ENCODE results near the gene ZKSCAN1. TPM values are rescaled to one million over a fixed set of nuclear protein-coding genes. Genes with fewer than 3 reads are reported as not detected.
"Not testable (repeated sequence)": the region's sequence is repeated elsewhere in the genome, so short reads cannot be mapped to it uniquely, and the experiment has no call there.

The ZKSCAN1 gene
- total and polyA plus RNA-seq, 2 donors (not counting 1 experiment from before 2014, with no cell fraction given): 12.9 to 97.4 TPM

DNA sequence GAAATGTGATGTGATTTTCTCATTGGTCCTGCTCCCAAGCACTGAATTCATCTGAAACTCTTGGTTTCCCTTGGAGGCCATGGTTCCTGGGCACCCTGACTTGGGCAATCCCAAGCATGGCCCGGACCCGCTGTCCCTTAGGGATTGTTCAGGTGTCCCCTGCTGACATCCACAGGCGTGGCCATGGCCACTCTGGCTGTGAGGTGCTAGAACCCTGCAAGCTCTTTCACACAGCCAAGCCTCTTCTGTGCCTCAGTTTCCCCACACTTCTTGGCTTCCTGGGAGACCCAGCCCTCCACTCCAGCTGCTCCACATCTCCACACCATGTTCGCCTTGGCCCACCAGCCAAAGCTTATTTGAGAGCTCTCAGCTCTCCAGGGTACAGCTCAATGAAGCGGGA is 27.6 kb upstream of the ZKSCAN1 start:
- ATAC-seq (ENCODE audit: low read depth) (no peak), DNase-seq (no peak)
- 82% methylated on average over 5 of the region's 5 CpGs for WGBS (ENCODE audit: insufficient coverage)
- peaks cover 0 to 4% of the 10 kb centered on the region in 2 donors for H3K4me1 ChIP-seq (ENCODE audit: control insufficient read depth in 2 of 2, insufficient read depth in 2 of 2, low read length in 2 of 2)
- Mint-ChIP-seq H3K9me3 (ENCODE audit: insufficient read depth) (no peaks in the 10 kb centered on the region), H3K4me3 (no peak overlapping the region), H3K4me1 (peaks cover 3% of the 10 kb centered on the region), H3K27me3 (peaks cover 35% of the 10 kb centered on the region), H3K27ac (no peak overlapping the region)
- no peaks in the 10 kb centered on the region for H3K79me2 ChIP-seq (ENCODE audit: control insufficient read depth, insufficient read depth, low read length)
- no peak overlapping the region for H3K4me2 ChIP-seq (replicated peaks; ENCODE audit: low read depth, low read length, poor library complexity, severe bottlenecking)
- no peak overlapping the region for H3K27ac ChIP-seq (ENCODE audit: low read length in 2 of 2)
- H3K36me3 ChIP-seq (replicated peaks in 1 of 2; ENCODE audit: control extremely low read depth in 1 of 2, control insufficient read depth in 1 of 2, extremely low read depth in 1 of 2, insufficient read depth in 2 of 2, low read length in 1 of 2): no peaks in the 10 kb centered on the region
- CTCF ChIA-PET: interaction anchor here (0.6 to 5.4 kb wide), 5 partner anchors 9 to 74 kb away, joined by 3 to 35 read pairs (median 12); no protein-coding TSS in a partner anchor
- H2AFZ ChIP-seq (ENCODE audit: insufficient read depth, low read depth, low read length, poor library complexity, severe bottlenecking): no peak overlapping the region
- intact Hi-C loops (cut with micrococcal nuclease): no loop called here
- H3K9ac ChIP-seq (ENCODE audit: low read length): no peak overlapping the region
- TF ChIP-seq, protein P1, sequence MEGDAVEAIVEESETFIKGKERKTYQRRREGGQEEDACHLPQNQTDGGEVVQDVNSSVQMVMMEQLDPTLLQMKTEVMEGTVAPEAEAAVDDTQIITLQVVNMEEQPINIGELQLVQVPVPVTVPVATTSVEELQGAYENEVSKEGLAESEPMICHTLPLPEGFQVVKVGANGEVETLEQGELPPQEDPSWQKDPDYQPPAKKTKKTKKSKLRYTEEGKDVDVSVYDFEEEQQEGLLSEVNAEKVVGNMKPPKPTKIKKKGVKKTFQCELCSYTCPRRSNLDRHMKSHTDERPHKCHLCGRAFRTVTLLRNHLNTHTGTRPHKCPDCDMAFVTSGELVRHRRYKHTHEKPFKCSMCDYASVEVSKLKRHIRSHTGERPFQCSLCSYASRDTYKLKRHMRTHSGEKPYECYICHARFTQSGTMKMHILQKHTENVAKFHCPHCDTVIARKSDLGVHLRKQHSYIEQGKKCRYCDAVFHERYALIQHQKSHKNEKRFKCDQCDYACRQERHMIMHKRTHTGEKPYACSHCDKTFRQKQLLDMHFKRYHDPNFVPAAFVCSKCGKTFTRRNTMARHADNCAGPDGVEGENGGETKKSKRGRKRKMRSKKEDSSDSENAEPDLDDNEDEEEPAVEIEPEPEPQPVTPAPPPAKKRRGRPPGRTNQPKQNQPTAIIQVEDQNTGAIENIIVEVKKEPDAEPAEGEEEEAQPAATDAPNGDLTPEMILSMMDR (IDR thresholded peaks at IDR 0.05): no peak
- TF ChIP-seq EZH2 (IDR thresholded peaks at IDR 0.05; ENCODE audit: borderline replicate concordance, insufficient read depth, low read depth, low read length, poor library complexity, severe bottlenecking): no peak
- no peaks in the 10 kb centered on the region for H4K20me1 ChIP-seq (ENCODE audit: control insufficient read depth, insufficient read depth, low read length, poor library complexity, severe bottlenecking)
- H3K9me3 ChIP-seq (ENCODE audit: control extremely low read depth in 1 of 3, control insufficient read depth in 2 of 3, insufficient read depth in 1 of 3, low read length in 2 of 3): no peaks in the 10 kb centered on the region
- H3K4me3 ChIP-seq (ENCODE audit: control extremely low read depth in 1 of 5, extremely low read depth in 1 of 5, insufficient read depth in 1 of 5, low read depth in 2 of 5, low read length in 4 of 5): no peak overlapping the region
- POLR2A ChIA-PET: no interaction called here
- H3K27me3 ChIP-seq (replicated peaks in 1 of 4; ENCODE audit: control extremely low read depth in 1 of 4, control insufficient read depth in 3 of 4, insufficient read depth in 4 of 4, low read length in 3 of 4): peaks cover 0 to 7% (median 0%) of the 10 kb centered on the region in 4 experiments

DNA sequence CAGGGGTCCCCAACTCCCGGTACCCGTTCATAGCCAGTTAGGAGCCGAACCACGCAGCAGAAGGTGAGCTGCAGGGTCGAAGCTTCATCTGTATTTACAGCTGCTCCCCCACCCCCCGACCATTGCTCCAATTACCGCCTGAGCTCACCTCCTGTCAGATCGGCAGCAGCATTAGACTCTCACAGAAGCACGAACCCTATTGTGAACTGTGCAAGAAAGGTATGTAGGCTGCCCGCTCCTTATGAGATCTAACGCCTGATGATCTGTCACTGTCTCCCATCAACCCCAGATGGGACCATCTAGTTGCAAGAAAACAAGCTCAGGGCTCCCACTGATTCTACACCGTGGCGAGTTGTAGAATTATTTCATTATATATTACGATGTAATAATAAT is 24.9 kb upstream of the ZKSCAN1 start:
- Histone ChIP-seq H3K27ac (ENCODE audit: low read length in 2 of 2) (no peak overlapping the region), H3K27me3 (replicated peaks in 1 of 4; ENCODE audit: control extremely low read depth in 1 of 4, control insufficient read depth in 3 of 4, insufficient read depth in 4 of 4, low read length in 3 of 4) (peaks cover 0 to 8% (median 0%) of the 10 kb centered on the region in 4 experiments), H3K36me3 (replicated peaks in 1 of 2; ENCODE audit: control extremely low read depth in 1 of 2, control insufficient read depth in 1 of 2, extremely low read depth in 1 of 2, insufficient read depth in 2 of 2, low read length in 1 of 2) (no peaks in the 10 kb centered on the region), H3K4me1 (ENCODE audit: control insufficient read depth in 2 of 2, insufficient read depth in 2 of 2, low read length in 2 of 2) (peaks cover 0 to 4% of the 10 kb centered on the region in 2 donors), H3K9me3 (ENCODE audit: control extremely low read depth in 1 of 3, control insufficient read depth in 2 of 3, insufficient read depth in 1 of 3, low read length in 2 of 3) (no peaks in the 10 kb centered on the region), H2AFZ (ENCODE audit: insufficient read depth, low read depth, low read length, poor library complexity, severe bottlenecking) (peak overlapping the region; percentile 36), H3K4me3 (ENCODE audit: control extremely low read depth in 1 of 5, extremely low read depth in 1 of 5, insufficient read depth in 1 of 5, low read depth in 2 of 5, low read length in 4 of 5) (no peak overlapping the region), H3K9ac (ENCODE audit: low read length) (no peak overlapping the region), H3K4me2 (replicated peaks; ENCODE audit: low read depth, low read length, poor library complexity, severe bottlenecking) (peak overlapping the region; percentile 23), H3K79me2 (ENCODE audit: control insufficient read depth, insufficient read depth, low read length) (no peaks in the 10 kb centered on the region), H4K20me1 (ENCODE audit: control insufficient read depth, insufficient read depth, low read length, poor library complexity, severe bottlenecking) (no peaks in the 10 kb centered on the region)
- H3K27ac Mint-ChIP-seq: no peak overlapping the region
- ATAC-seq (ENCODE audit: low read depth) (no peak), DNase-seq (no peak)
- ChIA-PET CTCF (interaction anchor here (0.6 to 7.9 kb wide), 16 partner anchors 9 to 498 kb away, joined by 3 to 94 read pairs (median 3); partner anchors contain the start of genes TRIM4 and ZKSCAN1), POLR2A (no interaction called here)
- WGBS (ENCODE audit: insufficient coverage): 65% methylated on average over 11 of the region's 14 CpGs
- no peaks in the 10 kb centered on the region for H3K9me3 Mint-ChIP-seq (ENCODE audit: insufficient read depth)
- no peak for TF ChIP-seq EZH2 (IDR thresholded peaks at IDR 0.05; ENCODE audit: borderline replicate concordance, insufficient read depth, low read depth, low read length, poor library complexity, severe bottlenecking)
- TF ChIP-seq, protein P1 (IDR thresholded peaks at IDR 0.05): no peak
- peaks cover 24% of the 10 kb centered on the region for H3K27me3 Mint-ChIP-seq
- no peak overlapping the region for H3K4me3 Mint-ChIP-seq
- intact Hi-C loops (cut with micrococcal nuclease): loop anchor here (2.0 kb wide), 1 partner anchor 140 kb away; no protein-coding TSS in a partner anchor
- peaks cover 3% of the 10 kb centered on the region for H3K4me1 Mint-ChIP-seq

DNA sequence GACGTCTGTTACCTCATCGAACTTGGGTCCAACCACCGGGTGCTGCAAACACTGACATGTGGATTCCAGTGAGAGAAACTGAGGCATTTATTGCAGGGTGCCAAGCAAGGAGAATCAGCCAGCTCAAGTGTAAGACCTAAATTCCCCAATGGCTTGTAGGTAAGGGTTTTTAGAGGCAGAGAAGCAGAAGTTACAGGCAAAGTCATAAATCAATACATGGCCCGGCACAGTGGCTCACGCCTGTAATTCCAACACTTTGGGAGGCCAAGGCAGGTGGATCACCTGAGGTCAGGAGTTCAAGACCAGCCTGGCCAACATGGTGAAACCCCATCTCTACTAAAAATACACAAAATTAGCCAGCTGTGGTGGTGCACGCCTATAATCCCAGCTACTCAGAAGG is 23.9 kb upstream of the ZKSCAN1 start:
- H4K20me1 ChIP-seq (ENCODE audit: control insufficient read depth, insufficient read depth, low read length, poor library complexity, severe bottlenecking); DNase-seq; H3K4me1 ChIP-seq (ENCODE audit: control insufficient read depth in 2 of 2, insufficient read depth in 2 of 2, low read length in 2 of 2); H3K4me3 ChIP-seq (ENCODE audit: control extremely low read depth in 1 of 5, extremely low read depth in 1 of 5, insufficient read depth in 1 of 5, low read depth in 2 of 5, low read length in 4 of 5); H3K36me3 ChIP-seq (replicated peaks in 1 of 2; ENCODE audit: control extremely low read depth in 1 of 2, control insufficient read depth in 1 of 2, extremely low read depth in 1 of 2, insufficient read depth in 2 of 2, low read length in 1 of 2); ATAC-seq (ENCODE audit: low read depth); H3K9me3 Mint-ChIP-seq (ENCODE audit: insufficient read depth); H3K79me2 ChIP-seq (ENCODE audit: control insufficient read depth, insufficient read depth, low read length); H2AFZ ChIP-seq (ENCODE audit: insufficient read depth, low read depth, low read length, poor library complexity, severe bottlenecking); POLR2A ChIA-PET; H3K4me3 Mint-ChIP-seq; H3K9me3 ChIP-seq (ENCODE audit: control extremely low read depth in 1 of 3, control insufficient read depth in 2 of 3, insufficient read depth in 1 of 3, low read length in 2 of 3); H3K9ac ChIP-seq (ENCODE audit: low read length); H3K27me3 ChIP-seq (replicated peaks in 1 of 4; ENCODE audit: control extremely low read depth in 1 of 4, control insufficient read depth in 3 of 4, insufficient read depth in 4 of 4, low read length in 3 of 4); H3K4me1 Mint-ChIP-seq; H3K27ac ChIP-seq (ENCODE audit: low read length in 2 of 2); H3K4me2 ChIP-seq (replicated peaks; ENCODE audit: low read depth, low read length, poor library complexity, severe bottlenecking): not testable (repeated sequence)
- Mint-ChIP-seq H3K27me3 (peaks cover 24% of the 10 kb centered on the region), H3K27ac (peak overlapping the region; percentile 32)
- intact Hi-C loops (cut with micrococcal nuclease): loop anchor here (1.0 to 2.0 kb wide), 2 partner anchors 78 to 139 kb away; no protein-coding TSS in a partner anchor
- 64% methylated on average over 5 of the region's 6 CpGs for WGBS (ENCODE audit: insufficient coverage)
- CTCF ChIA-PET: interaction anchor here (1.3 to 7.9 kb wide), 6 partner anchors 10 to 141 kb away, joined by 4 to 94 read pairs (median 8); partner anchors contain the start of genes TRIM4 and ZKSCAN1

Measured in B cell (primary cell).